SK-N-SH (cell line): Measurements from ENCODE around the gene SMURF1. TPM values are rescaled to one million over a fixed set of nuclear protein-coding genes. Genes with fewer than 3 reads are reported as not detected.

Experiments
- CTCF ChIA-PET: fragments of 300-600, 350-600 bp; formaldehyde crosslinking; extraction: SDS; loops from one replicate; lab custom pipeline; 2021; lab: Yijun Ruan, JAX
- POLR2A ChIA-PET: fragments of 350-600 bp; sonication (Branson Sonifier 250); formaldehyde crosslinking; extraction: SDS; loops from one replicate; lab custom pipeline; 2020; ENCODE audit warnings: antibody characterized with exemption, inconsistent platforms; lab: Yijun Ruan, JAX
- DNase-seq: peaks from one replicate; pipeline ENCODE4 v3.0.0; 2012
- H2AFZ ChIP-seq: fragments of 200-600 bp; sonication (generic); 2 replicates; pipeline ENCODE4 v1.8.1; 2016; ENCODE audit warnings: antibody characterized with exemption, mild to moderate bottlenecking, low read depth
- H3F3A ChIP-seq: fragments of 200-600 bp; sonication (generic); replicated peaks from 2 replicates; pipeline ENCODE3; 2016; ENCODE audit warnings: antibody characterized with exemption, mild to moderate bottlenecking; ENCODE audit not compliant: insufficient read depth
- H3K27ac ChIP-seq, 2 experiments: fragments of 200-500 bp in 1 of 2; fragments of 200-600 bp in 1 of 2; sonication (Bioruptor generic) in 1 of 2; sonication (generic), shearing (Covaris generic) in 1 of 2; 2 replicates each; pipeline versions ENCODE4 v1.5.1 to v1.6.1; 2014 to 2016; ENCODE audit warnings: low read depth in 2 of 2, inconsistent platforms in 1 of 2, low read length in 1 of 2, mild to moderate bottlenecking in 1 of 2, mixed read lengths in 1 of 2
- H3K27me3 ChIP-seq: fragments of 200-600 bp; sonication (generic), shearing (Covaris generic); 2 replicates; pipeline ENCODE4 v1.6.1; 2016; ENCODE audit warnings: mixed run types; ENCODE audit not compliant: insufficient read depth
- H3K36me3 ChIP-seq, 2 experiments: fragments of 200-500 bp in 1 of 2; fragments of 200-600 bp in 1 of 2; sonication (Bioruptor generic) in 1 of 2; sonication (generic) in 1 of 2; replicated peaks in 1 of 2; 2 replicates each; pipeline versions ENCODE3 to v1.5.1; 2014 to 2016; ENCODE audit warnings: low read length in 1 of 2, mild to moderate bottlenecking in 1 of 2; ENCODE audit not compliant: insufficient read depth in 2 of 2, control insufficient read depth in 1 of 2
- H3K4me1 ChIP-seq, 2 experiments: fragments of 200-500 bp in 1 of 2; fragments of 200-600 bp in 1 of 2; sonication (Bioruptor generic) in 1 of 2; sonication (generic), shearing (Covaris generic) in 1 of 2; 2 replicates each; pipeline versions ENCODE4 v1.5.1 to v1.6.1; 2014 to 2016; ENCODE audit warnings: low read depth in 1 of 2, low read length in 1 of 2, mixed run types in 1 of 2; ENCODE audit not compliant: insufficient read depth in 2 of 2, control insufficient read depth in 1 of 2
- H3K4me2 ChIP-seq: fragments of 200-600 bp; sonication (generic), shearing (Covaris generic); 2 replicates; pipeline ENCODE4 v1.6.1; 2017; ENCODE audit warnings: mixed run types
- H3K4me3 ChIP-seq, 2 experiments: fragments of 200-500 bp in 1 of 2; fragments of 200-600 bp in 1 of 2; sonication (Bioruptor generic) in 1 of 2; sonication (generic), shearing (Covaris generic) in 1 of 2; 2 replicates each; pipeline versions ENCODE4 v1.5.1 to v1.8.1; 2014 to 2016; ENCODE audit warnings: low read depth in 2 of 2, inconsistent platforms in 1 of 2, low read length in 1 of 2, mild to moderate bottlenecking in 1 of 2, mixed read lengths in 1 of 2, moderate library complexity in 1 of 2
- H3K79me2 ChIP-seq: fragments of 200-600 bp; sonication (generic); 2 replicates; pipeline ENCODE4 v1.8.1; 2017; ENCODE audit warnings: mild to moderate bottlenecking; ENCODE audit not compliant: insufficient read depth
- H3K9ac ChIP-seq: fragments of 200-600 bp; sonication (generic); 2 replicates; pipeline ENCODE4 v1.6.1; 2017; ENCODE audit warnings: mixed run types
- H3K9me2 ChIP-seq: fragments of 200-600 bp; sonication (generic); 2 replicates; pipeline ENCODE4 v1.6.1; 2017; ENCODE audit warnings: mixed run types
- H3K9me3 ChIP-seq: fragments of 200-600 bp; sonication (generic); 2 replicates; pipeline ENCODE4 v1.6.1; 2017; ENCODE audit warnings: mixed run types, mild to moderate bottlenecking, moderate library complexity
- H4K20me1 ChIP-seq: fragments of 200-600 bp; sonication (generic); 2 replicates; pipeline ENCODE4 v1.6.1; 2017; ENCODE audit warnings: mild to moderate bottlenecking, mixed run types; ENCODE audit not compliant: insufficient read depth
- ELF1 ChIP-seq: IDR thresholded peaks from 2 replicates; pipeline ENCODE4 v1.4.0; 2012
- EP300 ChIP-seq, 2 experiments: IDR thresholded peaks; 2 replicates each; pipeline versions ENCODE4 v1.4.0 to v1.6.1; 2012; ENCODE audit warnings: borderline replicate concordance in 1 of 2, low read depth in 1 of 2, low read length in 1 of 2
- FOXJ3 ChIP-seq: sonication (generic); formaldehyde crosslinking; IDR thresholded peaks from 2 replicates; pipeline ENCODE4 v1.5.1; 2020; ENCODE audit warnings: mild to moderate bottlenecking, missing genetic modification reagents
- GABPA ChIP-seq: IDR thresholded peaks from 2 replicates; pipeline ENCODE4 v1.4.0; 2012; ENCODE audit warnings: low read depth, mild to moderate bottlenecking
- IRF3 ChIP-seq: fragments of 150-350 bp; IDR thresholded peaks from 2 replicates; pipeline ENCODE4 v1.6.1; 2016; ENCODE audit warnings: mild to moderate bottlenecking, low read depth, low read length
- JUND ChIP-seq: IDR thresholded peaks from 2 replicates; pipeline ENCODE4 v1.4.0; 2012
- MEF2A ChIP-seq: IDR thresholded peaks from 2 replicates; pipeline ENCODE4 v1.4.0; 2012; ENCODE audit warnings: low read depth, borderline replicate concordance
- NFIC ChIP-seq: IDR thresholded peaks from 2 replicates; pipeline ENCODE4 v1.4.0; 2012; ENCODE audit warnings: borderline replicate concordance
- NRF1 ChIP-seq: IDR thresholded peaks from 2 replicates; pipeline ENCODE4 v1.6.1; 2012; ENCODE audit warnings: low read depth, mild to moderate bottlenecking, low read length
- RAD21 ChIP-seq: IDR thresholded peaks from 2 replicates; pipeline ENCODE4 v1.6.1; 2012; ENCODE audit warnings: mild to moderate bottlenecking, low read length
- SIN3A ChIP-seq: IDR thresholded peaks from 2 replicates; pipeline ENCODE4 v1.6.1; 2012; ENCODE audit warnings: low read depth, mild to moderate bottlenecking, low read length, moderate library complexity, borderline replicate concordance
- TAF1 ChIP-seq: IDR thresholded peaks from 2 replicates; pipeline ENCODE4 v1.6.1; 2012; ENCODE audit warnings: low read depth, mild to moderate bottlenecking, low read length, moderate library complexity, borderline replicate concordance
- USF1 ChIP-seq: IDR thresholded peaks from 2 replicates; pipeline ENCODE4 v1.4.0; 2012; ENCODE audit warnings: low read depth, borderline replicate concordance
- YY1 ChIP-seq: IDR thresholded peaks from 2 replicates; pipeline ENCODE4 v1.4.0; 2012; ENCODE audit warnings: low read depth, mild to moderate bottlenecking
- WGBS: methylation state at CpG from one replicate; pipeline ENCODE4 v1.1.6; 2017; ENCODE audit warnings: low lambda C conversion rate; 5-methylcytosine and 5-hydroxymethylcytosine counted together
- polyA plus RNA-seq, 3 experiments: library from polyadenylated mRNA; depleted of rRNA; stranded (reverse); fragments of >200 nt; gene quantifications; 2 replicates each; pipeline ENCODE4 v1.2.3, GENCODE V29; 2012
- TF ChIP-seq, protein P1 (sequence below): IDR thresholded peaks from 2 replicates; pipeline ENCODE4; 2012
- TF ChIP-seq, protein P2 (sequence below): IDR thresholded peaks from 2 replicates; pipeline ENCODE4 v1.4.0; 2012; ENCODE audit warnings: low read depth

Gene SMURF1
- polyA plus RNA-seq, 1 of the 3 experiments (the other 2 are of a cell fraction): 12.9 TPM

DNA sequence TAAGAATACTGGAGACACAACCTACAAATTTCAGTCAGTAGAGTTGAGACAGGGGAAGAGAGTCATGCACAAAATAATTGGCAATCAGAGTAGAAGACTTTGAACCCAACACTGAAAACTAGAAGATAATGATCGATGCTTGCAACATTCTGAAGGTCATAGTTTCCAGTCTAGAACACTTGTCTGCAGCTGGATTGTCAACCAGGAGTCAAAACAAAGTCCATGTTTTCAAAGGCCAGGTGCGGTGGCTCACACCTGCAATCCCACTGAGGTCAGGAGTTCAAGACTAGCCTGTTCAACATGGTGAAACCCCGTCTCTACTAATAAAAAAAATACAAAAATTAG, 26.8 kb upstream of the SMURF1 start:
- WGBS: 42% methylated on average over 3 of the region's 3 CpGs

GRCh38 chr7:99170065-99170729, 26.3 kb upstream of the SMURF1 start:
- peaks cover 32% of the 10 kb centered on the region for H3K27me3 ChIP-seq
- H3K27ac ChIP-seq: no peak overlapping the region
- H3K9me2 ChIP-seq: no peaks in the 10 kb centered on the region
- no peak overlapping the region for H3K4me3 ChIP-seq
- no peaks in the 10 kb centered on the region for H3K36me3 ChIP-seq
- TF ChIP-seq NRF1: no peak
- TF ChIP-seq, protein P1, sequence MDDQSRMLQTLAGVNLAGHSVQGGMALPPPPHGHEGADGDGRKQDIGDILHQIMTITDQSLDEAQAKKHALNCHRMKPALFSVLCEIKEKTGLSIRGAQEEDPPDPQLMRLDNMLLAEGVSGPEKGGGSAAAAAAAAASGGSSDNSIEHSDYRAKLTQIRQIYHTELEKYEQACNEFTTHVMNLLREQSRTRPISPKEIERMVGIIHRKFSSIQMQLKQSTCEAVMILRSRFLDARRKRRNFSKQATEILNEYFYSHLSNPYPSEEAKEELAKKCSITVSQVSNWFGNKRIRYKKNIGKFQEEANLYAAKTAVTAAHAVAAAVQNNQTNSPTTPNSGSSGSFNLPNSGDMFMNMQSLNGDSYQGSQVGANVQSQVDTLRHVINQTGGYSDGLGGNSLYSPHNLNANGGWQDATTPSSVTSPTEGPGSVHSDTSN: no peak
- TF ChIP-seq, all 33 proteins: peak for 0
- H3K9ac ChIP-seq: no peak overlapping the region
- POLR2A ChIA-PET: no interaction called here
- no peaks in the 10 kb centered on the region for H3K4me1 ChIP-seq
- no peaks in the 10 kb centered on the region for H3K79me2 ChIP-seq
- no peak overlapping the region for H3K4me2 ChIP-seq
- H3F3A ChIP-seq: no peaks in the 10 kb centered on the region
- 48% methylated on average over 6 of the region's 6 CpGs for WGBS
- H2AFZ ChIP-seq: no peak overlapping the region
- no peaks in the 10 kb centered on the region for H3K9me3 ChIP-seq
- H4K20me1 ChIP-seq: no peaks in the 10 kb centered on the region
- CTCF ChIA-PET: interaction anchor here (0.7 kb wide), 1 partner anchor 113 kb away, joined by 3 read pairs; no protein-coding TSS in a partner anchor
- DNase-seq: no peak

More for the DNA sequence above, 26.8 kb upstream of the SMURF1 start:
- no peaks in the 10 kb centered on the region for H3F3A ChIP-seq
- H3K27ac ChIP-seq: no peak overlapping the region
- no peak overlapping the region for H3K9ac ChIP-seq
- no peak overlapping the region for H3K4me3 ChIP-seq
- H3K4me1 ChIP-seq: no peaks in the 10 kb centered on the region
- H3K9me3 ChIP-seq: no peaks in the 10 kb centered on the region
- TF ChIP-seq RAD21: no peak
- TF ChIP-seq USF1: no peak
- no peak for TF ChIP-seq TAF1
- no peak for TF ChIP-seq FOXJ3 (CRISPR knock-in tag)
- TF ChIP-seq EP300 (IDR thresholded peaks at IDR 0.05; ENCODE audit: borderline replicate concordance in 1 of 2, low read depth in 1 of 2, low read length in 1 of 2): no peak
- TF ChIP-seq ELF1: no peak
- no peak for TF ChIP-seq NFIC
- TF ChIP-seq GABPA: no peak
- H4K20me1 ChIP-seq: no peaks in the 10 kb centered on the region
- H3K9me2 ChIP-seq: no peaks in the 10 kb centered on the region
- no peaks in the 10 kb centered on the region for H3K79me2 ChIP-seq
- ChIA-PET POLR2A (no interaction called here), CTCF (no interaction called here)
- no peak for DNase-seq
- no peak overlapping the region for H2AFZ ChIP-seq
- H3K27me3 ChIP-seq: peaks cover 32% of the 10 kb centered on the region
- H3K36me3 ChIP-seq: no peaks in the 10 kb centered on the region
- H3K4me2 ChIP-seq: no peak overlapping the region

- H3K9me3 ChIP-seq: no peaks in the 10 kb centered on the region
- no peaks in the 10 kb centered on the region for H3K36me3 ChIP-seq
- no peak overlapping the region for H3K9ac ChIP-seq
- H3K4me1 ChIP-seq: peaks cover 0 to 4% of the 10 kb centered on the region in 2 experiments; a peak in 1 of 4 replicates
- peaks cover 4% of the 10 kb centered on the region for H3F3A ChIP-seq
- no peaks in the 10 kb centered on the region for H3K9me2 ChIP-seq
- H4K20me1 ChIP-seq: no peaks in the 10 kb centered on the region
- no peak overlapping the region for H3K4me2 ChIP-seq
- 69% methylated on average over 8 of the region's 8 CpGs for WGBS
- TF ChIP-seq IRF3: no peak
- no peak for TF ChIP-seq NFIC
- TF ChIP-seq EP300 (IDR thresholded peaks at IDR 0.05; ENCODE audit: borderline replicate concordance in 1 of 2, low read depth in 1 of 2, low read length in 1 of 2): no peak
- no peak for TF ChIP-seq YY1
- TF ChIP-seq, protein P2, sequence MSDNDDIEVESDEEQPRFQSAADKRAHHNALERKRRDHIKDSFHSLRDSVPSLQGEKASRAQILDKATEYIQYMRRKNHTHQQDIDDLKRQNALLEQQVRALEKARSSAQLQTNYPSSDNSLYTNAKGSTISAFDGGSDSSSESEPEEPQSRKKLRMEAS: no peak
- no peak for TF ChIP-seq SIN3A
- no peak for TF ChIP-seq MEF2A
- TF ChIP-seq JUND: no peak
- no peaks in the 10 kb centered on the region for H3K79me2 ChIP-seq
- DNase-seq: no peak
- CTCF ChIA-PET: no interaction called here
- POLR2A ChIA-PET: no interaction called here
- no peak overlapping the region for H2AFZ ChIP-seq
- H3K4me3 ChIP-seq: no peak overlapping the region
- no peak overlapping the region for H3K27ac ChIP-seq
- H3K27me3 ChIP-seq: peaks cover 22% of the 10 kb centered on the region
These were observed 23.2 kb upstream of the SMURF1 start for GRCh38 chr7:99167072-99167471.
